Mesothelial cell of epicardium (in vitro differentiated cells): ENCODE measurements around the gene ANKHD1. TPM values are rescaled to one million over a fixed set of nuclear protein-coding genes. Genes with fewer than 3 reads are reported as not detected.

ENCODE experiments used
- DNase-seq, 2 experiments: peaks; one replicate each; pipeline ENCODE4 v3.0.0; 2021; ENCODE audit warnings: low spot score in 2 of 2; ENCODE audit not compliant: unreplicated experiment in 2 of 2
- H3K27ac Mint-ChIP-seq: 2 replicates; pipeline ENCODE4 v1.8.0; 2021; ENCODE audit warnings: mixed read lengths
- H3K27me3 Mint-ChIP-seq: 2 replicates; pipeline ENCODE4 v1.8.0; 2021; ENCODE audit warnings: low read depth, mixed read lengths
- H3K36me3 Mint-ChIP-seq: 2 replicates; pipeline ENCODE4 v1.8.0; 2021; ENCODE audit warnings: mixed read lengths
- H3K4me1 Mint-ChIP-seq: 2 replicates; pipeline ENCODE4 v1.8.0; 2021; ENCODE audit warnings: mixed read lengths
- H3K4me3 Mint-ChIP-seq: 2 replicates; pipeline ENCODE4 v1.8.0; 2021; ENCODE audit warnings: mild to moderate bottlenecking, moderate library complexity, mixed read lengths
- H3K9me3 Mint-ChIP-seq: 2 replicates; pipeline ENCODE4 v1.8.0; 2021; ENCODE audit warnings: mixed read lengths
- total RNA-seq: library from RNA; stranded (reverse); gene quantifications from 3 replicates; pipeline ENCODE4 v1.2.1, GENCODE V29; 2021
- TF ChIP-seq, protein P1 (sequence below): fragments of 200-600 bp; sonication (generic); IDR thresholded peaks from one replicate; pipeline ENCODE4 v1.5.0; 2021; ENCODE audit warnings: antibody characterized with exemption; ENCODE audit not compliant: unreplicated experiment

Gene ANKHD1
- total RNA-seq, 1 donor from 2014 or later, result 128 TPM

DNA sequence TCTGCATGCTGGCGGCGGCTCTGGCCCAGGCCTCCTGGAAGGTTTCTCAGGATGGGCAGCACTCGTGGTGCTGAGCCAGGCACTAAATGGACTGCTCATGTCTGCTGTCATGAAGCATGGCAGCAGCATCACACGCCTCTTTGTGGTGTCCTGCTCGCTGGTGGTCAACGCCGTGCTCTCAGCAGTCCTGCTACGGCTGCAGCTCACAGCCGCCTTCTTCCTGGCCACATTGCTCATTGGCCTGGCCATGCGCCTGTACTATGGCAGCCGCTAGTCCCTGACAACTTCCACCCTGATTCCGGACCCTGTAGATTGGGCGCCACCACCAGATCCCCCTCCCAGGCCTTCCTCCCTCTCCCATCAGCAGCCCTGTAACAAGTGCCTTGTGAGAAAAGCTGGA is 166.2 kb downstream of the ANKHD1 start:
- TF ChIP-seq, protein P1, sequence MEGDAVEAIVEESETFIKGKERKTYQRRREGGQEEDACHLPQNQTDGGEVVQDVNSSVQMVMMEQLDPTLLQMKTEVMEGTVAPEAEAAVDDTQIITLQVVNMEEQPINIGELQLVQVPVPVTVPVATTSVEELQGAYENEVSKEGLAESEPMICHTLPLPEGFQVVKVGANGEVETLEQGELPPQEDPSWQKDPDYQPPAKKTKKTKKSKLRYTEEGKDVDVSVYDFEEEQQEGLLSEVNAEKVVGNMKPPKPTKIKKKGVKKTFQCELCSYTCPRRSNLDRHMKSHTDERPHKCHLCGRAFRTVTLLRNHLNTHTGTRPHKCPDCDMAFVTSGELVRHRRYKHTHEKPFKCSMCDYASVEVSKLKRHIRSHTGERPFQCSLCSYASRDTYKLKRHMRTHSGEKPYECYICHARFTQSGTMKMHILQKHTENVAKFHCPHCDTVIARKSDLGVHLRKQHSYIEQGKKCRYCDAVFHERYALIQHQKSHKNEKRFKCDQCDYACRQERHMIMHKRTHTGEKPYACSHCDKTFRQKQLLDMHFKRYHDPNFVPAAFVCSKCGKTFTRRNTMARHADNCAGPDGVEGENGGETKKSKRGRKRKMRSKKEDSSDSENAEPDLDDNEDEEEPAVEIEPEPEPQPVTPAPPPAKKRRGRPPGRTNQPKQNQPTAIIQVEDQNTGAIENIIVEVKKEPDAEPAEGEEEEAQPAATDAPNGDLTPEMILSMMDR, result no peak
- Mint-ChIP-seq H3K4me3 (no peak overlapping the region), H3K27me3 (no peaks in the 10 kb centered on the region), H3K4me1 (peaks cover 21% of the 10 kb centered on the region), H3K9me3 (no peaks in the 10 kb centered on the region), H3K36me3 (peaks cover 16% of the 10 kb centered on the region), H3K27ac (no peak overlapping the region)
- DNase-seq, result no peak

DNA sequence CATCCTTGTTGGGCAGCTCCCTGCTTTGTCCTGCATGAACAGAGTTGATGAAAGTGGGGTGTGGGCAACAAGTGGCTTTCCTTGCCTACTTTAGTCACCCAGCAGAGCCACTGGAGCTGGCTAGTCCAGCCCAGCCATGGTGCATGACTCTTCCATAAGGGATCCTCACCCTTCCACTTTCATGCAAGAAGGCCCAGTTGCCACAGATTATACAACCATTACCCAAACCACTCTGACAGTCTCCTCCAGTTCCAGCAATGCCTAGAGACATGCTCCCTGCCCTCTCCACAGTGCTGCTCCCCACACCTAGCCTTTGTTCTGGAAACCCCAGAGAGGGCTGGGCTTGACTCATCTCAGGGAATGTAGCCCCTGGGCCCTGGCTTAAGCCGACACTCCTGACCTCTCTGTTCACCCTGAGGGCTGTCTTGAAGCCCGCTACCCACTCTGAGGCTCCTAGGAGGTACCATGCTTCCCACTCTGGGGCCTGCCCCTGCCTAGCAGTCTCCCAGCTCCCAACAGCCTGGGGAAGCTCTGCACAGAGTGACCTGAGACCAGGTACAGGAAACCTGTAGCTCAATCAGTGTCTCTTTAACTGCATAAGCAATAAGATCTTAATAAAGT is 166.9 kb downstream of the ANKHD1 start:
- TF ChIP-seq, protein P1, result no peak
- H3K4me1 Mint-ChIP-seq, result peaks cover 17% of the 10 kb centered on the region
- no peak overlapping the region for H3K27ac Mint-ChIP-seq
- H3K36me3 Mint-ChIP-seq, result peaks cover 16% of the 10 kb centered on the region
- no peak for DNase-seq
- H3K27me3 Mint-ChIP-seq, result no peaks in the 10 kb centered on the region
- H3K9me3 Mint-ChIP-seq, result no peaks in the 10 kb centered on the region
- no peak overlapping the region for H3K4me3 Mint-ChIP-seq

DNA sequence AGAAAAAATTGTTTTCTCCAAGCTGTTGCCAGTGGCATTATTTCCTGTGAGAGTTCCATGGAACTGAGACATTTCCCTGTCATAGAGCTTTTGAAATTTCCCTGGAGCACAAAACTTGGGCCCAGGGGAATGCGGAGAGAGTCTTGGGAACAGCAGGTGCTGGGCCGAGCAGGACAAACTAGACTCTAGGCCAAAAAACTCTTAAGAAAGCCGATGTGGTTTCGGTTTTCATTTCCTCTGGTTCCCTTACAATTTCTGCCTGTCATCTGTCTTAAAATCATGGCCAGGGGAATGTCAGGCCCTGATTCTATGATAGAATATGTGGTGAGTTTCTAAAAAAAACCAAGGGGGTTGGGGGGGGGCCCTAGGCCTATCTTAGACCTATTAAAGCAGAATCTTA is 167.6 kb downstream of the ANKHD1 start:
- Mint-ChIP-seq H3K9me3 (no peaks in the 10 kb centered on the region), H3K4me1 (peaks cover 11% of the 10 kb centered on the region), H3K36me3 (peaks cover 16% of the 10 kb centered on the region), H3K27me3 (no peaks in the 10 kb centered on the region), H3K27ac (no peak overlapping the region), H3K4me3 (no peak overlapping the region)
- no peak for DNase-seq
- TF ChIP-seq, protein P1, result no peak

DNA sequence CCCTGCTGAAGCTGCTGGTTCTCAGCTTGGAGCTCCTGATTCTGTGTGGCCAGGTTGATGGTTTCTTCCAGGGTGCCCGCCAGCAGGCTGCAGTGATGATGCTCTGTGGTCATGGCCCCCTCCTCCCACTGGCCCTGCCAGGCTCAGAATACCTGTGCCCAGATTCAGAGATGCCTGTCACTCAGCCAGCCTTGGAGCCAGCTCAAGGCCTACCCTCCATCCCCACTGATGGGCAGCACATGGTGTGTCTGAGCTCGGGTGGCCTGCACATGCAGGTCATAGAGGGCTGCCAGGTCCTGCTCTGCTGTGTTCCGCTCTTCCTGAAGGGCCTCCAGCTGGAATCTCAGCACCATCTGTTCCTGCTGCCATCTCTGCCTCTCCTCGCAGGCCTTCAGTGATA is 168.4 kb downstream of the ANKHD1 start:
- Mint-ChIP-seq H3K4me3 (no peak overlapping the region), H3K27me3 (no peaks in the 10 kb centered on the region), H3K9me3 (no peaks in the 10 kb centered on the region), H3K36me3 (peaks cover 16% of the 10 kb centered on the region), H3K4me1 (peaks cover 8% of the 10 kb centered on the region), H3K27ac (no peak overlapping the region)
- no peak for DNase-seq
- TF ChIP-seq, protein P1, result no peak

DNA sequence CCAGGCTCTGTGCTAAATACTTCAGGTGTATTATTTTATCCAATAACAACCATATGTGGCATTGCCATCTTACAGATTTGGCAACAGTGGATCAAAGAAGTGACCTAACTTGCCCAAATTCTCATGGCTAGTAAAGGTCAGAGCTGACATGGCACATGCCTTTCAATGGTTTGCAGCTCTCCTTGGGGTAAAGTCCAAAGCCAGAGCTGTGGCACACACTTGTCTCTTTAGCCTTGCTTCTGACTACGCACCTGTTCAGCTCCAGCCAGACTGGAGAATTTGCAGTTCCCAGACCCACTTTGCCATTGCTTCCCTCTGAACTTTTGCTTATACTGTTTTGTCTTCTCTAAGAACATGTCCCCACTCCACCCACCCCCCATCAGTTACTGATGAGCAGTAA is 168.9 kb downstream of the ANKHD1 start:
- H3K27ac Mint-ChIP-seq, result no peak overlapping the region
- no peak overlapping the region for H3K4me3 Mint-ChIP-seq

More for the DNA sequence above, 168.9 kb downstream of the ANKHD1 start:
- Mint-ChIP-seq H3K36me3 (peaks cover 16% of the 10 kb centered on the region), H3K4me1 (peaks cover 7% of the 10 kb centered on the region), H3K9me3 (no peaks in the 10 kb centered on the region), H3K27me3 (no peaks in the 10 kb centered on the region)
- no peak for DNase-seq
- TF ChIP-seq, protein P1, result no peak
